K562 (cell line): ENCODE results near the gene PDCD1LG2. TPM values are rescaled to one million over a fixed set of nuclear protein-coding genes. Genes with fewer than 3 reads are reported as not detected.
A peak's percentile ranks its signal among the peaks of the same experiment; 100 is the strongest.

Source experiments
- ATAC-seq: fragments of 200-7000 bp; cut with Tn5 transposase; 3 replicates; pipeline ENCODE4 v1.9.1; 2020; ENCODE audit warnings: moderate library complexity
- BruUV-seq: library from RNA; stranded (reverse); fragments of 400-500 nt; replicated peaks from 2 replicates; lab custom pipeline; 2021; lab: Mats Ljungman, UMichigan
- CTCF ChIA-PET: fragments of 300-600 bp; formaldehyde crosslinking; extraction: SDS; loops from one replicate; lab custom pipeline; 2021; ENCODE audit warnings: low intra/inter-chr PET ratio; lab: Yijun Ruan, JAX
- POLR2A ChIA-PET: fragments of 300-600, 350-650 bp; sonication (Branson Sonifier 250); formaldehyde crosslinking; extraction: SDS; loops from one replicate; lab custom pipeline; 2021; ENCODE audit warnings: antibody characterized with exemption, inconsistent platforms; lab: Yijun Ruan, JAX
- DNase-seq, 4 experiments: peaks; one replicate each; pipeline versions ENCODE4 v3.0.0 to v3.0.0-alpha.2; 2011 to 2018; ENCODE audit warnings: low spot score in 3 of 4, mixed read lengths in 3 of 4; ENCODE audit errors: extremely low read depth in 1 of 4
- FAIRE-seq: peaks from 2 replicates; lab custom pipeline; 2011; peaks lifted over from hg19 to GRCh38; lab: Jason Lieb, UNC
- H2AFZ ChIP-seq: 2 replicates; pipeline ENCODE4 v1.6.0; 2011; ENCODE audit warnings: low read depth, low read length, control low read depth, inconsistent platforms
- H3K27ac ChIP-seq: fragments of 200-600 bp; 3 replicates; pipeline ENCODE4 v1.8.0; 2011; ENCODE audit warnings: low read depth, mild to moderate bottlenecking, control low read depth, inconsistent platforms, low read length, moderate library complexity, mixed read lengths; ENCODE audit errors: extremely low read depth
- H3K27me3 ChIP-seq, 2 experiments: fragments of 300-600 bp in 1 of 2; 2 replicates in 1 of 2; 3 replicates in 1 of 2; pipeline versions ENCODE4 v1.6.0 to v1.8.0; 2011; ENCODE audit warnings: inconsistent platforms in 2 of 2, low read length in 2 of 2, mild to moderate bottlenecking in 1 of 2, mixed read lengths in 1 of 2, moderate library complexity in 1 of 2; ENCODE audit not compliant: control insufficient read depth in 2 of 2, insufficient read depth in 2 of 2
- H3K36me3 ChIP-seq: fragments of 300-600 bp; 3 replicates; pipeline ENCODE4 v1.8.0; 2011; ENCODE audit warnings: mild to moderate bottlenecking, low read length, inconsistent platforms; ENCODE audit not compliant: control insufficient read depth, insufficient read depth
- H3K4me1 ChIP-seq, 2 experiments: fragments of 200-600 bp in 1 of 2; replicated peaks in 1 of 2; 2 replicates in 1 of 2; 3 replicates in 1 of 2; pipeline versions ENCODE4 v1.5.1 to v1.8.0; 2011; ENCODE audit warnings: inconsistent platforms in 2 of 2, low read length in 2 of 2, mild to moderate bottlenecking in 1 of 2, mixed read lengths in 1 of 2, moderate library complexity in 1 of 2; ENCODE audit not compliant: control insufficient read depth in 2 of 2, insufficient read depth in 2 of 2
- H3K4me2 ChIP-seq: 2 replicates; pipeline ENCODE4 v1.6.1; 2011; ENCODE audit warnings: low read length, control low read depth, inconsistent platforms, mixed read lengths; ENCODE audit not compliant: insufficient read depth
- H3K4me3 ChIP-seq: fragments of 200-600 bp; sonication (generic), shearing (Covaris generic); 2 replicates; pipeline ENCODE4 v1.5.1; 2016; ENCODE audit warnings: control low read depth, inconsistent platforms
- H3K79me2 ChIP-seq: fragments of 200-600 bp; 3 replicates; pipeline ENCODE4 v1.8.0; 2011; ENCODE audit warnings: low read length, inconsistent platforms; ENCODE audit not compliant: control insufficient read depth, insufficient read depth
- H3K9ac ChIP-seq, 2 experiments: 2 replicates each; pipeline versions ENCODE4 v1.6.0 to v1.6.1; 2011; ENCODE audit warnings: low read depth in 2 of 2, low read length in 2 of 2, control low read depth in 1 of 2, inconsistent platforms in 1 of 2, mild to moderate bottlenecking in 1 of 2, mixed read lengths in 1 of 2; ENCODE audit not compliant: insufficient read depth in 1 of 2
- H3K9me1 ChIP-seq: one replicate; pipeline ENCODE4 v1.6.0; 2011; ENCODE audit warnings: inconsistent platforms, mild to moderate bottlenecking, low read length, moderate library complexity; ENCODE audit not compliant: control insufficient read depth, insufficient read depth
- H3K9me3 ChIP-seq: replicated peaks from 2 replicates; pipeline ENCODE4 v1.5.1; 2011; ENCODE audit warnings: low read depth, low read length, inconsistent platforms; ENCODE audit not compliant: control insufficient read depth, insufficient read depth
- H4K20me1 ChIP-seq: replicated peaks from 2 replicates; pipeline ENCODE4 v1.6.1; 2011; ENCODE audit warnings: low read length, inconsistent platforms, mixed read lengths; ENCODE audit not compliant: control insufficient read depth, insufficient read depth
- PHF21A ChIP-seq: fragments of 450-650 bp; IDR thresholded peaks from 2 replicates; pipeline ENCODE4 v1.6.1; 2017; ENCODE audit warnings: low read depth, borderline replicate concordance
- RAD21 ChIP-seq, 2 experiments: fragments of 250-450 bp in 1 of 2; fragments of 450-650 bp in 1 of 2; sonication (Bioruptor Pico) in 1 of 2; formaldehyde crosslinking in 1 of 2; IDR thresholded peaks in 1 of 2; conservative IDR thresholded peaks in 1 of 2; 2 replicates each; pipeline versions ENCODE4 v1.4.0 to v1.8.0; 2020 to 2022; ENCODE audit warnings: mild to moderate bottlenecking in 2 of 2, moderate library complexity in 1 of 2
- ZNF143 ChIP-seq: sonication (generic); formaldehyde crosslinking; IDR thresholded peaks from 2 replicates; pipeline ENCODE4 v1.9.0; 2022; ENCODE audit warnings: mild to moderate bottlenecking, missing genetic modification reagents
- ZSCAN29 ChIP-seq: fragments of 450-650 bp; IDR thresholded peaks from 2 replicates; pipeline ENCODE4 v1.6.1; 2017
- whole genome bisulfite sequencing: fragments of 100-300 bp; shearing (Covaris generic); methylation state at CpG from one replicate; pipeline ENCODE4 v1.1.6; 2016; ENCODE audit warnings: low coverage, mixed read lengths; ENCODE audit not compliant: insufficient coverage; ENCODE audit errors: missing lambda C conversion rate; 5-methylcytosine and 5-hydroxymethylcytosine counted together
- in situ Hi-C: fragments of 300-500 bp; cut with MboI; formaldehyde crosslinking; loops from 4 replicates; pipeline ENCODE4 v1.15.0; 2018; ENCODE audit warnings: inconsistent platforms, mixed read lengths
- intact Hi-C: fragments of 100-400 bp; cut with micrococcal nuclease; formaldehyde crosslinking; loops from 2 replicates; pipeline ENCODE4 v1.14.2; 2022
- polyA plus RNA-seq, 8 experiments: library from polyadenylated mRNA; depleted of rRNA in 4 of 8; stranded (reverse) in 5 of 8; unstranded in 3 of 8; fragments of >200 nt; fragmentation: Nextera tagmentation in 2 of 8; fragmentation: Illumina TruSeq in 1 of 8; extraction: Ambion mirVana in 2 of 8; extraction: Trizol in 1 of 8; gene quantifications; 2 replicates each; pipeline versions ENCODE4 v1.2.1 to v1.2.3, GENCODE V29; 2011 to 2014; ENCODE audit warnings: inconsistent platforms in 1 of 8, missing spikeins in 1 of 8
- total RNA-seq, 7 experiments: library from RNA; depleted of rRNA in 6 of 7; stranded (reverse); fragments of >200 nt in 6 of 7; fragmentation: Illumina TruSeq in 2 of 7; extraction: Trizol in 2 of 7; gene quantifications; 2 replicates each; pipeline versions ENCODE4 v1.2.1 to v1.2.3, GENCODE V29; 2011 to 2021; ENCODE audit warnings: low replicate concordance in 1 of 7
- TF ChIP-seq, protein P1 (sequence below), 3 experiments: IDR thresholded peaks in 2 of 3; conservative IDR thresholded peaks in 1 of 3; 2 replicates each; pipeline ENCODE4 v1.5.1; 2011 to 2012; ENCODE audit warnings: low read length in 3 of 3, mild to moderate bottlenecking in 3 of 3, control low read depth in 2 of 3, improper control_type of control experiment in 1 of 3, inconsistent platforms in 1 of 3, low read depth in 1 of 3, mixed read lengths in 1 of 3, moderate library complexity in 1 of 3; ENCODE audit not compliant: insufficient read depth in 2 of 3
- TF ChIP-seq, protein P2 (sequence below): sonication (generic); IDR thresholded peaks from 2 replicates; pipeline ENCODE4 v1.6.1; 2016

Gene PDCD1LG2
- total and polyA plus RNA-seq, 9 of the 15 experiments (the other 6 are each of a cell fraction or from before 2014, with no cell fraction given) = not detected

DNA sequence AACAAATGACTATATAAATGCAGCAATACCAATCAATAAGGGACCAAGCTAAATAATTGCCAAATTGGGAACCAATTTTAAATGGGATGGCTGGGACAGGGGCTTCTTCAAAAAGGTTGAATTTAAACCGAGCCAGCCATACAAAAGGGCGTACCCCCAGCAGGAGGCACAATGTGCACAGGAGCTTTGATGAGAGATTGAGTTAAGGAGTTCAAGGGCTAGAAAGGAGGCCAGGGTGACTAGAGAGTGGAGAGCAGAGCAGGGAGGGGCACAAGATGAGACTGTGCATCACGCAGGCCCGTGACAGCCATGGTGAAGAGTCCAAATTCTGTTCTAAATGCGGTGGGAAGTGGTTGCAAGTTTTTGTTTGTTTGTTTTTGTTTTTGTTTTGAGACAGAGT is 23.3 kb upstream of the PDCD1LG2 start:
- no peaks in the 10 kb centered on the region; a peak in 1 of 5 replicates for H3K4me1 ChIP-seq

More for the DNA sequence above, 23.3 kb upstream of the PDCD1LG2 start:
- no peak overlapping the region for H3K9ac ChIP-seq
- POLR2A ChIA-PET = no interaction called here
- H3K4me2 ChIP-seq = no peak overlapping the region
- intact Hi-C loops (no loop called here), in situ Hi-C loops (no loop called here)
- CTCF ChIA-PET = no interaction called here
- H3K4me3 ChIP-seq = no peak overlapping the region
- no peak overlapping the region for H3K27ac ChIP-seq
- TF ChIP-seq ZSCAN29 (no peak), PHF21A (no peak), RAD21 (CRISPR knock-in tag; conservative IDR thresholded peaks at IDR 0.05 in 1 of 2, IDR thresholded peaks at IDR 0.05 in 1 of 2) (peak in 1 of 2 experiments; percentile 40; a peak in 2 of 4 replicates), ZNF143 (CRISPR knock-in tag) (no peak)
- TF ChIP-seq, protein P1, sequence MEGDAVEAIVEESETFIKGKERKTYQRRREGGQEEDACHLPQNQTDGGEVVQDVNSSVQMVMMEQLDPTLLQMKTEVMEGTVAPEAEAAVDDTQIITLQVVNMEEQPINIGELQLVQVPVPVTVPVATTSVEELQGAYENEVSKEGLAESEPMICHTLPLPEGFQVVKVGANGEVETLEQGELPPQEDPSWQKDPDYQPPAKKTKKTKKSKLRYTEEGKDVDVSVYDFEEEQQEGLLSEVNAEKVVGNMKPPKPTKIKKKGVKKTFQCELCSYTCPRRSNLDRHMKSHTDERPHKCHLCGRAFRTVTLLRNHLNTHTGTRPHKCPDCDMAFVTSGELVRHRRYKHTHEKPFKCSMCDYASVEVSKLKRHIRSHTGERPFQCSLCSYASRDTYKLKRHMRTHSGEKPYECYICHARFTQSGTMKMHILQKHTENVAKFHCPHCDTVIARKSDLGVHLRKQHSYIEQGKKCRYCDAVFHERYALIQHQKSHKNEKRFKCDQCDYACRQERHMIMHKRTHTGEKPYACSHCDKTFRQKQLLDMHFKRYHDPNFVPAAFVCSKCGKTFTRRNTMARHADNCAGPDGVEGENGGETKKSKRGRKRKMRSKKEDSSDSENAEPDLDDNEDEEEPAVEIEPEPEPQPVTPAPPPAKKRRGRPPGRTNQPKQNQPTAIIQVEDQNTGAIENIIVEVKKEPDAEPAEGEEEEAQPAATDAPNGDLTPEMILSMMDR (IDR thresholded peaks at IDR 0.05 in 2 of 3, conservative IDR thresholded peaks at IDR 0.05 in 1 of 3; ENCODE audit: insufficient read depth in 2 of 3, low read depth in 1 of 3, low read length in 3 of 3) = peak in 1 of 3 experiments; percentile 33; a peak in 2 of 6 replicates
- TF ChIP-seq, protein P2, sequence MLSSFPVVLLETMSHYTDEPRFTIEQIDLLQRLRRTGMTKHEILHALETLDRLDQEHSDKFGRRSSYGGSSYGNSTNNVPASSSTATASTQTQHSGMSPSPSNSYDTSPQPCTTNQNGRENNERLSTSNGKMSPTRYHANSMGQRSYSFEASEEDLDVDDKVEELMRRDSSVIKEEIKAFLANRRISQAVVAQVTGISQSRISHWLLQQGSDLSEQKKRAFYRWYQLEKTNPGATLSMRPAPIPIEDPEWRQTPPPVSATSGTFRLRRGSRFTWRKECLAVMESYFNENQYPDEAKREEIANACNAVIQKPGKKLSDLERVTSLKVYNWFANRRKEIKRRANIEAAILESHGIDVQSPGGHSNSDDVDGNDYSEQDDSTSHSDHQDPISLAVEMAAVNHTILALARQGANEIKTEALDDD = peak; percentile 67; the same call in 1 of the 2 replicates
- no TSS peak for BruUV-seq
- no peaks in the 10 kb centered on the region for H3K36me3 ChIP-seq
- H3K79me2 ChIP-seq = no peaks in the 10 kb centered on the region
- WGBS = 59% methylated on average over 5 of the region's 5 CpGs
- H4K20me1 ChIP-seq = no peaks in the 10 kb centered on the region
- ATAC-seq (peak; percentile 64), DNase-seq (no peak), FAIRE-seq (no peak)
- no peaks in the 10 kb centered on the region for H3K27me3 ChIP-seq
- no peak overlapping the region for H2AFZ ChIP-seq
- no peaks in the 10 kb centered on the region for H3K9me3 ChIP-seq
- H3K9me1 ChIP-seq = no peaks in the 10 kb centered on the region
